Measurements from ENCODE around the gene PNLIPRP2. TPM values are rescaled to one million over a fixed set of nuclear protein-coding genes. Genes with fewer than 3 reads are reported as not detected.

The PNLIPRP2 gene
- total RNA-seq, 1 experiment from 2014 or later: 0.24 TPM

- no peak overlapping the region for H2BK5ac ChIP-seq (ENCODE audit: insufficient read length, low read length)
- no peaks in the 10 kb centered on the region for H3K79me2 ChIP-seq (ENCODE audit: insufficient read depth, low read length)
- H3K23ac ChIP-seq (ENCODE audit: insufficient read length, low read depth, low read length): no peak overlapping the region
- no peak overlapping the region for H2BK120ac ChIP-seq (ENCODE audit: low read depth, low read length, poor library complexity, severe bottlenecking)
- H2BK20ac ChIP-seq (ENCODE audit: low read depth, low read length, poor library complexity, severe bottlenecking): no peak overlapping the region
- Mint-ChIP-seq H3K27me3 (ENCODE audit: low read depth) (peaks cover 2% of the 10 kb centered on the region), H3K36me3 (ENCODE audit: insufficient read depth in 1 of 3, low read depth in 3 of 3) (no peaks in the 10 kb centered on the region), H3K27ac (no peak overlapping the region), H3K4me1 (peaks cover 6 to 7% of the 10 kb centered on the region in 2 experiments), H3K9me3 (no peaks in the 10 kb centered on the region; a peak in 1 of 5 replicates), H3K4me3 (no peak overlapping the region)
- no peak overlapping the region for H4K5ac ChIP-seq (ENCODE audit: insufficient read length, low read depth, low read length)
- H4K91ac ChIP-seq (ENCODE audit: insufficient read length, low read depth, low read length): no peak overlapping the region
- H2BK15ac ChIP-seq (ENCODE audit: low read depth, low read length): no peak overlapping the region
- H3K4me2 ChIP-seq (ENCODE audit: insufficient read depth, insufficient read length, low read length): no peak overlapping the region
- no peaks in the 10 kb centered on the region for H3K9me3 ChIP-seq (ENCODE audit: control insufficient read depth, low read depth, low read length)
- no peaks in the 10 kb centered on the region for H3K4me1 ChIP-seq (ENCODE audit: insufficient read depth, low read length)
- no peak overlapping the region for H3T11ph ChIP-seq (ENCODE audit: low read length)
- H2AK5ac ChIP-seq (ENCODE audit: insufficient read length, low read length): no peak overlapping the region
- H4K20me1 ChIP-seq (ENCODE audit: control insufficient read depth, insufficient read depth, insufficient read length): no peaks in the 10 kb centered on the region
- no peak overlapping the region for H3K18ac ChIP-seq (ENCODE audit: insufficient read length, low read depth, low read length)
- H4K8ac ChIP-seq (replicated peaks; ENCODE audit: insufficient read length, low read depth, low read length): no peak overlapping the region
- H3K56ac ChIP-seq (ENCODE audit: insufficient read length, low read depth, low read length): no peak overlapping the region
- no CpG with 5 or more reads among the region's 5 CpGs for WGBS (ENCODE audit: extremely low coverage, insufficient read length, low lambda C conversion rate)
- no peak overlapping the region for H3K14ac ChIP-seq (ENCODE audit: insufficient read depth, low read length)
- no peaks in the 10 kb centered on the region for H3K27me3 ChIP-seq (ENCODE audit: insufficient read depth, low read length)
- no peaks in the 10 kb centered on the region for H3K79me1 ChIP-seq (ENCODE audit: insufficient read depth, low read depth, low read length, poor library complexity, severe bottlenecking)
- H3K9ac ChIP-seq (ENCODE audit: extremely low read depth, insufficient read length, low read length): no peak overlapping the region
- no peak overlapping the region for H3K4ac ChIP-seq (ENCODE audit: low read depth, low read length)
- H3K27ac ChIP-seq (ENCODE audit: insufficient read length, low read depth, low read length): no peak overlapping the region
- no peak overlapping the region for H2BK12ac ChIP-seq (ENCODE audit: insufficient read length, low read depth, low read length)
- no peak for TF ChIP-seq CTCF (conservative IDR thresholded peaks at IDR 0.05)
- H2AFZ ChIP-seq (ENCODE audit: low read length): no peak overlapping the region
- no peak for DNase-seq
- H3K23me2 ChIP-seq (ENCODE audit: insufficient read length, low read depth, low read length, poor library complexity, severe bottlenecking): no peaks in the 10 kb centered on the region
Measured at GRCh38 chr10:116593139-116593740, 27.5 kb upstream of the PNLIPRP2 start.
